Endometrial microvascular endothelial cells (primary cell): Measurements from ENCODE around the gene PLCB1. TPM values are rescaled to one million over a fixed set of nuclear protein-coding genes. Genes with fewer than 3 reads are reported as not detected.
"Not testable (repeated sequence)": the region's sequence is repeated elsewhere in the genome, so short reads cannot be mapped to it uniquely, and the experiment has no call there.

ENCODE experiments used
- in situ Hi-C: cut with HindIII; loops from 2 replicates; pipeline ENCODE4 v1.10.0; 2017; ENCODE audit warnings: low sequenced_read_pairs, low pct_unique_long_range_greater_than_20kb; ENCODE audit errors: inconsistent ontology term
- total RNA-seq: library from RNA; depleted of rRNA; stranded (reverse); fragments of >200 nt; gene quantifications from one replicate; pipeline ENCODE4 v1.2.3, GENCODE V29; 2015; ENCODE audit errors: inconsistent ontology term

The PLCB1 gene
- total RNA-seq, 1 donor from 2014 or later = 16.1 TPM

DNA sequence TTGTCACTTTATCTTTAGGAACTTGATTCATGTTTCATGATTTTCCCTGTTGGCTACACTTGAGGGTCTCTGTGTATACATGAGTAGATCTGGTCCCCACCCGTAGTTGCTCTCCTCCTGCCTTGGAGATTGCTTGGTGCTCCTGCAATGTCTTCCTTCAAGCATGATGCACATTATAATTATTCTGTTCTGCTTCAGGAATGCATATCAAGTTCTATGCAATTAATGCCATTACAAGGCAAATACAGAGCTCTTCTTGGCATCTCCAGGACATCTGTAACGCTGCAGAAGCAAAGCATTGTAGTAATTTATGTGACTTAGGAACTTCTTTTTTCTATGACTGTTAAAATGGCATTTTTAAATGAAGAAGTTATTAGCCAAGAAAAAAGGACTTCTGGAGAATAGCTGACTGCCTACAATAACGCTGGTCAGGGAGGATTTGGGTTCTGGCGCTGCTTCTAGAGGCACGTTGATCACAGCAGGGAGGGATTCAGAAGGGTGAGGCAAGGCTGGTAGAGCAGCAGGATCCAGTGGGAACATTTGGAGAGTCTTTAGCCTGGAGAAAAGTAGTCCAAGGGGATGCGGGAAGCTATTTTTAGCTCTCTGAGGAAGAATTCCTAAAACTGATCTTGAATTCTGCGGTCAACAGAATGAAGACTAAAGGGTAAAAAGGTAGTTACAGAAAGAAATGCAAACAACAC lies 203.6 kb downstream of the PLCB1 start:
- in situ Hi-C loops = no loop called here

DNA sequence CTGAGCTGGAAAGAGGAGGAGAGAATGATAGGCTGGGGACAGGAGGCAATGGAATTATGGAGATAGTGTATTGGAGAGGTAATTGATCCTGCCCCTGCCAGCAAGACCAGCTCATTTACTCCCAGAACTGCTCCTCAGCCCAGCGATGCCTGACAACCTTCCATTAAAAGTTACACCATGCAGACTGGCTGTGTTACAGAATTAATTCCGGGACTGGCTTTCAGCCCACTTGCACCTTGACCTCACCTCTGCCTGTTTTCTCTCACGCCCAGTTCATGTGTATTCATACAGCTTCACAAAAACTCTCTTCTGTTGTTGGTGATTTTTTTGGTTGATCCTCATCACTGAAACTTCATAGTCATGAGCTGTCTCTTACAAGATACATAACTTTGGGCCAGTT lies 207.3 kb downstream of the PLCB1 start:
- in situ Hi-C loops = no loop called here

DNA sequence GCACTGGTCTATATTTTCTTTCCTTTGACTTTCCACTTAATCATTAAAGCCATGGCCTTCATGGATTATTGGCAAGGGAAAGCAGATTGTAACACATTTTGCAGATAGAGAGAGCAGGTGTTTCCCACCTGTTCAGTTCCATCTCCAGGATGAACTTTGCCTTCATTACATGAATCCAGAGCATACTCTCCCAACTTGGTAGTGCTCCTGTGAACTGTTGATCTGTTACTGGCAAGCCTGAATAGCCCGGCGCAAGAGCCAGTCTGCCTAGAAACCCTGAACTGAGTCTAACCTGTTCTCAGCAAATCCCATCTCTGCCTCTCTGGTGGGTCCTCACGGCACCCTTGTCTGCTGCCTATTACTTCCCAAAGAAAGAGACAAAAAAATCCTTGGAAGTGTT lies 210.3 kb downstream of the PLCB1 start:
- in situ Hi-C loops = no loop called here

DNA sequence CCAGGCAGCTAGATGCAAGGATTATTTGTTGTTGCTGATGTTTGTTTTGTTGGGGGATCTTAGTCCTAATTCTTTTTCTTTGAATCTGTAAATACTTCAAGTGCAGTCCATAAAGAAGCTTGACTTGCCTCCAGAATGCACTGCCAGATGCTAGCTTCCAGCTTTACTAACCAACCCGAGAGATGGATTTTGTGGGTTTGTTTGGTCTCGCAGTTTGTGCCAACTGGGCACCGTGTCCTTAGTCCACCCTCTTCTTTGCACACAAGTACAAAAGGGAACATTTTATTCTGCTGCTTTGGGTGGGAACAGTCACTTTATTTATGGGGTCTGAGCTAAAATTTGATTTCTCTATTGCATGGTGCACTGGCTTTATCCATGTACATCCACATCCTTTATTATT lies 212.0 kb downstream of the PLCB1 start:
- in situ Hi-C loops = no loop called here

DNA sequence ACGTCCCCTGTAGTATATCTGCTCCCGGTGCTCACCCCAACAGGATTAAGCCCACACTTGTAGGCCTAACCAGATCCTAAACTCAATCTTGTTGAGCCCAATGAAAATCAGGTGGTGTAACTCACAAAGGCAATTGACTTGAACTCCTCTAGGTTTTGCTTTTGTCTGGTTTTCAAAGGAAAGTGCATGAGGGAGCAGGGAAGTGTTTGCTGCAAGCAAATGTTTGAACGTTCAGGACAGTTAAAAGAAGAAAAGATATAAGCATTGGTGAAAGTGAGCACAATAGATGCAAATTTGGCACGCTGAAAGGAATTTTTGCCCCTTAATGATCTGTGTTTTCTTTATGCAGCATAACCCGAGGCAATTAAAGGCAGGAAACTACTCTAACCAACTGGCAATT lies 212.6 kb downstream of the PLCB1 start:
- in situ Hi-C loops = no loop called here

DNA sequence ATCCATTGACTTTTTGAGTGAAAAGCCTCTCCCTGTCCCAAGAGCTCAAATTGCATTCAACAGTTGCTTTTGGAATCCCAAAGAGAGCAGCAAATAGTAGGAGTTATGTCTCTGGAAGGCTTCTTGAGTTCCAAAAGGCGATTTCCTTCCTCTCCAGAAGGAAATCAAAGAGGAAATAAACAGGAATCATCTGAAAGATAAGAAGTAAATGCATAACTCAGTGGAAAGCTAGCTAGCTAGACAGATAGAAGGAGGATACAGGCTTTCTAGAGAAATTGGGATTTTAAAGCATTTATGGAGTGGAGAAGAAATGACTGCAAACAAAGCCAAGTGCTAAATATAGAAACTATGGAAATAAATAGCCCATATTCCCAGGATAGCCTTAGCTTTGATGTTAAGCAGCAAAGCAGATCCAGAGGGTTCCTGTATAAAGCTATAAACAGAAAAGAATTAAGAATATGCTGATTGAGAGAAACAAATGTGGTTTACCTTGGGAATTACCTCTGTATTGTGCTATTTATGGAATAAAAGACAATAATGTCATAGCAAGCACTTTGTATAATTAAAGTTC lies 214.7 kb downstream of the PLCB1 start:
- in situ Hi-C loops = no loop called here

DNA sequence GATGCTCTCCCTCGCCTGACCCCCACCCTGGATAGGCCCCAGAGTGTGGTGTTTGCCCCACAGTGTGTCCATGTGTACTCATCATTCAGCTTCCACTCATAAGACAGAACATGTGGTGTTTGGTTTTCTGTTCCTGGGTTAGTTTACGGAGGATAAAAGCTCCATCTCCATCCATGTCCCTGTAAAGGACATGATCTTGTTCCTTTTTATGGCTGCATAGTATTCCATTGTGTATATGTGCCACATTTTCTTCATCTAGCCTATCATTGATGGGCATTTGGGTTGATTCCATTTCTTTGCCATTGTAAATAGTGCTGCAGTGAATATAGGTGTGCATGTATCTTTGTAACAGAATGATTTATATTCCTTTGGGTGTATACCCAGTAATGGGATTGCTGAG lies 218.2 kb downstream of the PLCB1 start:
- in situ Hi-C loops = not testable (repeated sequence)

DNA sequence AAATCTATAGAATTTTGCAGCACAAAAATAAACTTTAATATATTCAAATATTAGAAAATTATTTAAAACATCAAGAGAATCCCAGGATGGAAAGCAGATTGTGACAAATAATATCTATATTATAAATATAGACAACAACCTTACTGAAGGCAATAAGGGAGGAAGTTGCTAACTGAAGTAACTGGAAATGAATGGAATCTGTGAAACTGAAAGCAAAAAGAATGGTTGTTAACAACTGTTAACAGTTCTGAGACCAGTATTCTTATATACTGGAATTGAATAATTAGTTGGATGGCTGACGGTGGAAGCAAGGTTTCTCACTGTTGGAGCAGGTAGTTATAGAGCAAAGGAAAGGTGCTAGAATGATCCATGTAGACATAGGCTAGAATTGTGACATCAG lies 220.4 kb downstream of the PLCB1 start:
- in situ Hi-C loops = no loop called here

DNA sequence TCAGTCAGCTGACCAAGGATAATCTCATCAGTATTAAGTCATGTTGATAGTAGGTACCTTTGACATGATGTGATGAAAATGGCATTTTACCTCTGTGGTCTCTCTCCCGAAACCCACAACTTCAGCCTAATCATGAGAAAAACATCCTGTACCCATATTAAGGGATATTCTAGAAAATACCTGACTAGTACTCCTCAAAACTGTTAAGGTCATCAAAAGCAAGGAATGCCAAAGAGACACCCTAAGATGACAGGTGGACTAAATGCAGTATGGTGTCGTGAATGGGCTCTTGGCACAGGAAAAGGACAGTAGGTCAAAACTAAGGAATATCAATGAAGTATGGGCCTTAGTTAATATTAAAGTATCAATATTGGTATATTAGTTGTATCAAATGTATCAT lies 221.4 kb downstream of the PLCB1 start:
- in situ Hi-C loops = no loop called here

DNA sequence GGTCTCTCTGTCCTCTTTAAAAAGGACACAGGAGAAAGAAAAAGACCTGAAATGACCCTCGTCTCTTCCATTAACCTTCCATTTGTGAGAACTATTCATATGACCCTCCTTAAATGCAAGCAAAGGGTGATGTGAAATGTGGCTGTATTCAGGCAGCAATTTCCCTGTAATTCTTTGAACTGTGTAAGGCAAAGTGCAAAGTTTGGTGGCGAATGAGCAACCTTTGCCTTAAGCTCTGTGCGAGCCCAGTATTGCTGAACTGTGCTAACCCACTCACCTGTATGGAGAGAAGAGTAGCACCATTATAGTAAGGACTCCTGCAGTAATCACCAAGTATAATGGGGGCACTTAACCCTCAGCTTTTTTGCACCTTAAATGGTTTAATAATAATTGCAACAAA lies 223.4 kb downstream of the PLCB1 start:
- in situ Hi-C loops = no loop called here

DNA sequence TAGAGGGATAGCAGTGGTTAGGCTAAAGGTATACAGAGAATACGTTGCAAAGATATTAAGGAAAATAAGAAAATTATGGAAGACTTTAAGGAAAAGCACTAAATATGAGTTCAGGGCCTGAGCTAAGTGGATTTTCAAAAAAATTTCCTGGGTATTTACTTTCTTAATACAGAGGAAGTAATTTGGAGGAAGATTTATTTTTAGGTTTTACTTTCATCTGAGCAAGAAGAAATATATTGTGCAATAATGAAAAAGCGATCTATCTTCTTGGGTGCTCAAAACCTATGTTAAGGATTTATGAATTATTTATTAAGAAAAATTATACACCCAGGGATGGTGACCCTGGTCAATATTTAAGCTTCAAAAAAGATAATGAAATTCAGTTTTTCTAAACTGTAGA lies 224.7 kb downstream of the PLCB1 start:
- in situ Hi-C loops = no loop called here

DNA sequence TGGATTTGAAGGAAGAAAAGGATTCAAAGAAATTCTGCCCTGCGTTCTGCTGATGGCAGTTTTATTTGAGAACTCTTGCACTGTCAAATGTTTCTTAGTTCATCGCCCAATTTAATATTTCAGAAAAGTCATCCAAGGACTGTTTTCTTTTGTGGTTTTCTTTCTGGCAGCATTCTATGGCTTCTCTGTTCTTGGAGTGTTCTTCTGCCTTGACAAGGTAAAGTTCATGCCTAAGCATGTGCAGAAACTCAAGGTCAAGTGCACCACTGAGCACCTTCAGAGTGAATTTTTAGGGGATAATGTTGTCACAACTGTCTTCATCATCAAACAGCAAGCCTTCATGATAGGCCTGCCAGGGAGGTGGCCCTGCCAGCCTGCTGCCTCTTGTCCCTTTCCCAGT lies 225.6 kb downstream of the PLCB1 start:
- in situ Hi-C loops = no loop called here

DNA sequence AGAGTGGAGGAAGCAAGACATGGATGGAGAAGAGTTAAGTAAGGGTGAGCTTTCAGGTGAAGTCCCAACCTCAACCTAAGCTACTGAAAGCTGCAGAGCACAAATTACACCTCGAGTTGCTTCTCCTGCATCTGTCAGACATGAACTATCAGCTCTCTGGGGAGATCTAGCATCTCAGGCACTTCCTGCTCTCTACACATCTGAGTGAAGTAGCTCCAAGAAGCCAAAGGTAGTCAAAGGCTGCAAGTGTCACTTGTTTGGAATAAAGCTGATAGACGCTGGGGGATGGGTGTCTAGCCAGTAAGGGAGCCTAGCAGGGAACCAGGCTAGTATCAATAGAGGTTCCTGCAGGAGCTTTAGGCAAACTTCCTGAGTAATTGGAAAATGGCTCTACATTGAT lies 228.0 kb downstream of the PLCB1 start:
- in situ Hi-C loops = no loop called here

DNA sequence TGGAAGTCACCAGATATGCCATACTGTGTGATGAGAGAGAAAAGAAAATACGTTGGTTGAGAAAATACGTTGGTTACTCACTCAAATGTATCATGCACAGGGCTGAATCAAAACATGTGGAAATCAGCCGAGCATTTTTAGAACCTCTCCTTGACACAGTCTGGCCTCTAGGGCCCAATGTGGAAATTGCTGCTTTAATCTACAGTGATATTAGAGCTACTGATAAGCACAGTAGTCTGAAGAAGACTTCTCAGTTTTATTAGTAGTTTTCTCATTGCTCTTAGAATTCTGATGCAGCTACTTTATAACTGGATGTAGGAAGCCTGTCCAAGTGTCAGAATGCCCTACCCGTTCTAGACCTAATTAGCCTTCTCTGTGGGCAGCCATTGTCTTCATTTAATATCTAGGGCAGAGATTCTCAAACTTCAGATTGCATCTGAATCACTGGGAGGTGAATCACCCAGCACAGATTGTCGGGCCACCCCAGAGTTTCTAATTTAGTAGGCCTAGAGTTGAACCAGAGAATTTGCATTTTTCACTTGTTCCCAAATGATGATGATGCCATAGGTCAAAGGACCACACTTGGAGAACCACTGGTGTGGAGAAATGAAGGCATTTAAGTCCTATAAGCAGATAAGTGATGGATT lies 229.1 kb downstream of the PLCB1 start:
- in situ Hi-C loops = no loop called here

DNA sequence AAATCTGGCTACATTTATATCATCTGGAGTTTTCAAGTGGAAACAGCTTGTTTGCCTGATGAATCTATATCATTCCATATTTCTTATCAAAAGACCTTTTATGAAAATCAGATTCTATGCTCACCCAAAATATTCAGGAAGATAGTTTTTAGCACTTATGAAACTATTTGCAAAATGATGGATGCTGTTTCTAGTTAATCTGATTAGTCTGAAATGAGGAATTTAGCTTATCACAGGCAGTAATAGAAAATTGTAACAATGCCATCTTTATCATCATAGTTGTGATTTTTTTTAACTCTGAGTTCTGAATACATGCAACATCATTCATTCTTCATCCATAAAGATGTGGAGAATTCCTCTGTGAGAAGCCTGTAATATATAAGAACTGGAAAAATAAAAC lies 229.7 kb downstream of the PLCB1 start:
- in situ Hi-C loops = no loop called here

DNA sequence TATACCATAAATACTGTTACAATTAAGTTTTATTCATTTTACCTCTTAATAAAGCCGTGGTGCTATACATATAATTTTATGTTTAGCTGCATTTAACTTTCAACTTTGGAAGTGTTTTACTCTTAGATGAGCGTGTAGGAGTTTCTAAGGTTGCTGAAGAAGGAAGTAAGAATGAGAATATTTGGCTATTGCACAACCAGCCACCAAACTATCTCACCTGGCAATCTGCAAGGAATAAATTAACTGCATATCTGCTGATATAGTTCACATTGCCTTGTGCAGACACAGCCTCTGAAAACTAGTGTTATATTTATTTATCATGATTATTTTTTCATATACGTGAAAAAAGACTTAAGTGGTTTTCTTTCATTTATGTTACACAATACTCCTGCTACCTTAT lies 230.4 kb downstream of the PLCB1 start:
- in situ Hi-C loops = no loop called here

DNA sequence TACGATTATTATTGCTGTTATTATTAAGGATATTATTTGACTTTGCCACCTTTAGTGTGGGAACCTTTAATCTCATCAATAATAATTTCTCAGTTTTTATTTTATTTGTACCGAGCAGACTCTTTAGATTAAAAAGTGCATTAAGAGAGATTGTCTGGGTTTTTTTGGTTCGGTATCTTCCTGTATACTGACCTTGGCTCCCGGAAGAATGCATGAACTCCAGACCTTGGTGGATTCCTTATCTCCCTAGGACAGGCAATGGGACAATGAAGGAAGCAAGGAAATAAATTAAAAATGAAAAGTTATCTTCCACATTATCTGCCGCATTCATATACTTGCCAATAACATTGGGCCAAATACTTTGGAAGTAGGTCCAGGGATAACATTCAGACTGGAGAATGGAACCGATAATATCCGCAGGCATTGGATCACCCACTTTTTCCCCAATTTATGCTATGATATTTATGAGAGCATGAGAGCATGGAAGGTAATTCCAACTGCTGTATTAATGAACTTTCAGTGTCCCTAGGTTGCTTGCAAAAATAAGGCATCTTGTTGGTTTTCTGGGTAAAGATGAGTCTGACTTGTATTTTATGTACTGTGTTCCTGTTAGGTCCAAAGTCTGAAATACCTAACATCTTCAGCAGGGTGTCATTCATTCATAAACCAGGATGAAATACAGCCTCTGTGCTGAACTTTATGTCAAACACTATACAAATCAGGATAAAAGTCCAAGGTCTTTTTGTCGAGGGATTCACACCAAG lies 232.1 kb downstream of the PLCB1 start:
- in situ Hi-C loops = no loop called here

DNA sequence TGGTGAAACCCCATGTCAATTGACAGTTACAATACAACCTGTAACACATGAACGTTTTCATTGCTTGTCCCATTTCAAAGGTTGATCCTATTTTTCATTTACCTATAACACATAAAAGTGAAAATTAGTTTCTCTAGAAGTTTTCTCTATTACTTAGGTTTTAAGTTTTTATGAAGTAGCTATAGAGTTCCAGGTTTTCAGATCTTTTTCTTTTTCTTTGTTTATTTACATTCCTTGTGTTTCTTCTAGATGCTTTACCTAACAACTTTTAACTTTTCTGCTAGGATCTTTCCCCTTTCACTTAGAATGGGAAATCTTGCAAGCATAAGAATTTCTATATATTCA lies 232.6 kb downstream of the PLCB1 start:
- in situ Hi-C loops = no loop called here

DNA sequence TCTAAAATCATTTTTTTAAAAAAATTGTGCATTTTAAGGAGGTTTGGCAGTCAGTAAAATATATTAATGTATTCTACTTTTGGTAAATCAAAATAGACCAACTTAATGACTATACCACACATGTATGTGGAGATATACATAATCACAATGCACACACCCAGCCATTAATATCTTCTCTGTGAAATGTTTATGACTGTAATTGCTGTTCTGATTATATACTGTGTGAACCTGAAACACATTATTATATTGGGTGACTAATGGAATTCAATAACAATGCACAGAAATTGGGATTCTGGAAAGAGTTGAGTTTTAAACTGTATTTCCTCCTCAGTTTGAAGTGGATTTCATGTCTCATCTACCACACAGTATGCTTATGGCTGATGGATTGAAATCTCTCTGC lies 233.6 kb downstream of the PLCB1 start:
- in situ Hi-C loops = no loop called here

DNA sequence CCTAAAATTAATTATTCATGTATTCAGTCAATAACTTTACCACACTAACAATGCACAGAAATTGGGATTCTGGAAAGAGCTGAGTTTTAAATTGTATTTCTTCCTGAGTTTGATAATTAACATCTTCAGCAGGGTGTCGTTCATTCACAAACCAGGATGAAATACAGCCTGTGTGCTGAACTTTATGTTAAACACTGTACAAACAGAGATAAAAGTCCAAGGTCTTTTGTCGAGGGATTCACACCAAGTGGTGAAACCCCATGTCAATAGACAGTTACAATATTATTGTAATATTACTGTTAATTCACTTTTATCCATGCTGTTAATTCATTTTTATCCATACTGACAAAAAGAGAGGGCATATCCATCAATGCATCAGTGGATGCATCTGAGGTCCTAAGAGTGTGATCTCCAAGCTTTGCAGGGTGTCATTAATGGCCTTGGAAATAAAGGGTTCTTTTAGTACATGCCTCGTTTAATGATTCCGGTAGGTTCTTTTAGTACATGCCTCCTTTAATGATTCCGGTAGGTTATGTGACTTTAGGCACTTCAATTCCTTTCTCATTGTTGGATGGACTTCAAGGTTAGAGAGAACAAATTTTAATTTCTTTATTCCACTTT lies 234.3 kb downstream of the PLCB1 start:
- in situ Hi-C loops = no loop called here
